ENCODE results near the gene PAPPA2.

DNA sequence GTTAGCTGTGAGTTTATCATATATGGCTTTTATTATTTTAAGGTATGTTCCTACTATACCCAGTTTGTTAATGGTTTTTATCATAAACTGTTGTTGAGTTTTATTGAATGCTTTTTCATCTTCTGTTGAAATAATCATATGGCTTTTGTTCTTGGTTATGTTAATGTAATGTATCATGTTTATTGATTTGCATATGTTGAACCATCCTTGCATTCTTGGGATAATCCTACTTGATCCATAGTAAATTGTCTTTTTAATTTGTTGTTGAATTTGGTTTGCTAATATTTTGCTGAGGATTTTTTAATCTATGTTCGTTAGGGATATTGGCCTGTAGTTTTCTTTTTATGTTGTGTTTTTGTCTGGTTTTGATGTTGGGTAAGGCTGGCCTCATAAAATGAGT is 185.6 kb downstream of the PAPPA2 start:
- TF ChIP-seq, protein P1, sequence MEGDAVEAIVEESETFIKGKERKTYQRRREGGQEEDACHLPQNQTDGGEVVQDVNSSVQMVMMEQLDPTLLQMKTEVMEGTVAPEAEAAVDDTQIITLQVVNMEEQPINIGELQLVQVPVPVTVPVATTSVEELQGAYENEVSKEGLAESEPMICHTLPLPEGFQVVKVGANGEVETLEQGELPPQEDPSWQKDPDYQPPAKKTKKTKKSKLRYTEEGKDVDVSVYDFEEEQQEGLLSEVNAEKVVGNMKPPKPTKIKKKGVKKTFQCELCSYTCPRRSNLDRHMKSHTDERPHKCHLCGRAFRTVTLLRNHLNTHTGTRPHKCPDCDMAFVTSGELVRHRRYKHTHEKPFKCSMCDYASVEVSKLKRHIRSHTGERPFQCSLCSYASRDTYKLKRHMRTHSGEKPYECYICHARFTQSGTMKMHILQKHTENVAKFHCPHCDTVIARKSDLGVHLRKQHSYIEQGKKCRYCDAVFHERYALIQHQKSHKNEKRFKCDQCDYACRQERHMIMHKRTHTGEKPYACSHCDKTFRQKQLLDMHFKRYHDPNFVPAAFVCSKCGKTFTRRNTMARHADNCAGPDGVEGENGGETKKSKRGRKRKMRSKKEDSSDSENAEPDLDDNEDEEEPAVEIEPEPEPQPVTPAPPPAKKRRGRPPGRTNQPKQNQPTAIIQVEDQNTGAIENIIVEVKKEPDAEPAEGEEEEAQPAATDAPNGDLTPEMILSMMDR (IDR thresholded peaks at IDR 0.05; ENCODE audit: low read length) = no peak
- no peak for TF ChIP-seq EZH2 (optimal IDR thresholded peaks at IDR 0.05; ENCODE audit: low read depth, low read length)

All from MM.1S (cell line).